Stimulated activated CD4-positive, alpha-beta T cell treated with anti-CD3 and anti-CD28 coated beads, Interleukin-1b, Interleukin-23, amount 100 ng/mL, for 4 hours (primary cell): ENCODE results near the gene ATP2B2.
"Not testable (repeated sequence)": the region's sequence is repeated elsewhere in the genome, so short reads cannot be mapped to it uniquely, and the experiment has no call there.

Source experiments
- DNase-seq, 2 donors: peaks; one replicate each; pipeline ENCODE4 v3.0.0-alpha.2; 2020; ENCODE audit warnings: low read depth in 2 of 2

ATP2B2 gene

GRCh38 chr3:10384541-10385360, 120.6 kb downstream of the ATP2B2 start:
- DNase-seq, result no peak

GRCh38 chr3:10383850-10384248, 121.5 kb downstream of the ATP2B2 start:
- no peak for DNase-seq

GRCh38 chr3:10382892-10383849, 122.2 kb downstream of the ATP2B2 start:
- DNase-seq, result no peak

GRCh38 chr3:10382445-10382844, 122.9 kb downstream of the ATP2B2 start:
- not testable (repeated sequence) for DNase-seq

- DNase-seq, result no peak
These were observed 124.0 kb downstream of the ATP2B2 start for GRCh38 chr3:10381336-10381735.

- DNase-seq, result no peak
These were observed 124.5 kb downstream of the ATP2B2 start for GRCh38 chr3:10380906-10381305.

- no peak for DNase-seq
These were observed 125.4 kb downstream of the ATP2B2 start for GRCh38 chr3:10379961-10380360.

- no peak for DNase-seq
These were observed 126.2 kb downstream of the ATP2B2 start for GRCh38 chr3:10379161-10379560.

- no peak for DNase-seq
These were observed 126.6 kb downstream of the ATP2B2 start for GRCh38 chr3:10378742-10379141.

GRCh38 chr3:10378246-10378645, 127.1 kb downstream of the ATP2B2 start:
- DNase-seq, result no peak

GRCh38 chr3:10377148-10377725, 128.1 kb downstream of the ATP2B2 start:
- no peak for DNase-seq

GRCh38 chr3:10376353-10376752, 129.0 kb downstream of the ATP2B2 start:
- no peak for DNase-seq

GRCh38 chr3:10375296-10376053, 129.9 kb downstream of the ATP2B2 start:
- no peak for DNase-seq

- no peak for DNase-seq
These were observed 131.1 kb downstream of the ATP2B2 start for GRCh38 chr3:10374311-10374710.

- no peak for DNase-seq
These were observed 131.6 kb downstream of the ATP2B2 start for GRCh38 chr3:10373686-10374261.

GRCh38 chr3:10371789-10372188, 133.6 kb downstream of the ATP2B2 start:
- DNase-seq, result no peak

- DNase-seq, result no peak
These were observed 134.2 kb downstream of the ATP2B2 start for GRCh38 chr3:10371167-10371566.

GRCh38 chr3:10370429-10370828, 135.0 kb downstream of the ATP2B2 start:
- DNase-seq, result no peak

- no peak for DNase-seq
These were observed 136.9 kb downstream of the ATP2B2 start for GRCh38 chr3:10368512-10368911.

- no peak for DNase-seq
These were observed 137.9 kb downstream of the ATP2B2 start for GRCh38 chr3:10367506-10367905.

GRCh38 chr3:10366651-10367101, 138.7 kb downstream of the ATP2B2 start:
- peak in 1 of 2 donors; percentile 18 for DNase-seq
